H1 (cell line): Measurements from ENCODE around the gene RASSF10. TPM values are rescaled to one million over a fixed set of nuclear protein-coding genes. Genes with fewer than 3 reads are reported as not detected.

Experiments used
- CTCF ChIA-PET: fragments of 300-600 bp; sonication (Branson Sonifier 250); formaldehyde crosslinking; loops from one replicate; lab custom pipeline; 2021; ENCODE audit not compliant: partially characterized antibody; lab: Charles Lee
- POLR2A ChIA-PET: fragments of 300-600 bp; sonication (Branson Sonifier 250); formaldehyde crosslinking; loops from one replicate; lab custom pipeline; 2021; ENCODE audit warnings: inconsistent platforms; ENCODE audit not compliant: partially characterized antibody; lab: Charles Lee
- DNase-seq, 2 experiments: peaks; one replicate each; pipeline versions ENCODE4 v3.0.0 to v3.0.0-alpha.2; 2010 to 2022; ENCODE audit warnings: low spot score in 2 of 2, low read depth in 1 of 2, mixed read lengths in 1 of 2
- FAIRE-seq: peaks from 2 replicates; lab custom pipeline; 2011; peaks lifted over from hg19 to GRCh38; lab: Jason Lieb, UNC
- H2AFZ ChIP-seq: 2 replicates; pipeline ENCODE4 v1.8.1; 2012; ENCODE audit warnings: low read length, inconsistent platforms
- H2AK5ac ChIP-seq: 2 replicates; pipeline ENCODE4 v1.6.1; 2013; ENCODE audit warnings: low read depth, low read length
- H2BK120ac ChIP-seq: replicated peaks from 2 replicates; pipeline ENCODE3; 2013; ENCODE audit warnings: low read depth, low read length, inconsistent platforms
- H2BK12ac ChIP-seq: 2 replicates; pipeline ENCODE4 v1.6.1; 2013; ENCODE audit warnings: low read depth, low read length
- H2BK15ac ChIP-seq: 2 replicates; pipeline ENCODE4 v1.6.1; 2013; ENCODE audit warnings: low read length
- H2BK20ac ChIP-seq: 2 replicates; pipeline ENCODE4 v1.6.1; 2013; ENCODE audit warnings: low read length
- H2BK5ac ChIP-seq: 2 replicates; pipeline ENCODE4 v1.6.1; 2013; ENCODE audit warnings: low read depth, low read length
- H3K14ac ChIP-seq: 2 replicates; pipeline ENCODE4 v1.6.1; 2013; ENCODE audit warnings: inconsistent platforms; ENCODE audit not compliant: insufficient read length
- H3K18ac ChIP-seq: 2 replicates; pipeline ENCODE4 v1.6.1; 2013; ENCODE audit warnings: low read length; ENCODE audit errors: extremely low read depth
- H3K23ac ChIP-seq: 2 replicates; pipeline ENCODE4 v1.6.1; 2013; ENCODE audit warnings: inconsistent platforms; ENCODE audit not compliant: insufficient read length
- H3K23me2 ChIP-seq: 2 replicates; pipeline ENCODE4 v1.6.1; 2013; ENCODE audit warnings: low read depth, low read length
- H3K27ac ChIP-seq: 2 replicates; pipeline ENCODE4 v1.6.1; 2011; ENCODE audit warnings: low read depth, low read length, inconsistent platforms
- H3K27me3 ChIP-seq, 4 experiments: replicated peaks in 1 of 4; 1 replicate in 1 of 4; 2 replicates in 3 of 4; pipeline versions ENCODE4 v1.6.1 to v1.8.1; 2011 to 2013; ENCODE audit warnings: low read length in 3 of 4, mild to moderate bottlenecking in 3 of 4, inconsistent platforms in 2 of 4, mixed read lengths in 2 of 4, moderate library complexity in 1 of 4; ENCODE audit not compliant: control insufficient read depth in 3 of 4, insufficient read depth in 3 of 4; ENCODE audit errors: extremely low read depth in 1 of 4
- H3K36me3 ChIP-seq, 4 experiments: 2 replicates each; pipeline versions ENCODE4 v1.6.1 to v1.8.1; 2011 to 2013; ENCODE audit warnings: mild to moderate bottlenecking in 4 of 4, low read length in 3 of 4, moderate library complexity in 2 of 4, control low read depth in 1 of 4, inconsistent platforms in 1 of 4; ENCODE audit not compliant: insufficient read depth in 4 of 4, control insufficient read depth in 2 of 4
- H3K4ac ChIP-seq: replicated peaks from 2 replicates; pipeline ENCODE3; 2013; ENCODE audit warnings: low read length, low read depth, mixed read lengths, inconsistent platforms; ENCODE audit not compliant: insufficient read length
- H3K4me1 ChIP-seq, 4 experiments: replicated peaks in 1 of 4; 1 replicate in 1 of 4; 2 replicates in 3 of 4; pipeline versions ENCODE4 v1.6.1 to v1.8.1; 2011 to 2013; ENCODE audit warnings: low read length in 3 of 4, inconsistent platforms in 2 of 4, mixed read lengths in 1 of 4; ENCODE audit not compliant: insufficient read depth in 4 of 4, control insufficient read depth in 3 of 4
- H3K4me2 ChIP-seq, 2 experiments: 2 replicates each; pipeline versions ENCODE4 v1.6.1 to v1.8.1; 2011 to 2013; ENCODE audit warnings: low read depth in 2 of 2, low read length in 2 of 2, control low read depth in 1 of 2, inconsistent platforms in 1 of 2, mild to moderate bottlenecking in 1 of 2; ENCODE audit not compliant: insufficient read depth in 1 of 2
- H3K4me3 ChIP-seq, 4 experiments: fragments of 200-600, 300-600 bp in 1 of 4; sonication (generic), shearing (Covaris generic), sonication (Bioruptor Twin) in 1 of 4; 2 replicates each; pipeline versions ENCODE4 v1.5.1 to v1.8.1; 2011 to 2016; ENCODE audit warnings: low read length in 4 of 4, low read depth in 3 of 4, control low read depth in 2 of 4, inconsistent platforms in 2 of 4, mild to moderate bottlenecking in 2 of 4, mixed read lengths in 1 of 4, moderate library complexity in 1 of 4; ENCODE audit not compliant: insufficient read depth in 2 of 4; ENCODE audit errors: extremely low read depth in 1 of 4
- H3K56ac ChIP-seq: replicated peaks from 2 replicates; pipeline ENCODE3; 2013; ENCODE audit warnings: low read depth, mild to moderate bottlenecking, mixed read lengths, low read length, inconsistent platforms; ENCODE audit not compliant: insufficient read length
- H3K79me1 ChIP-seq: 2 replicates; pipeline ENCODE4 v1.6.1; 2013; ENCODE audit warnings: low read depth, low read length, control low read depth
- H3K79me2 ChIP-seq, 2 experiments: 2 replicates each; pipeline versions ENCODE4 v1.6.1 to v1.8.1; 2012 to 2013; ENCODE audit warnings: low read length in 2 of 2, mild to moderate bottlenecking in 2 of 2, inconsistent platforms in 1 of 2; ENCODE audit not compliant: insufficient read depth in 2 of 2, control insufficient read depth in 1 of 2
- H3K9ac ChIP-seq, 4 experiments: replicated peaks in 1 of 4; 1 replicate in 1 of 4; 2 replicates in 3 of 4; pipeline versions ENCODE4 v1.6.1 to v1.8.1; 2011 to 2013; ENCODE audit warnings: low read depth in 3 of 4, low read length in 3 of 4, control low read depth in 2 of 4, mild to moderate bottlenecking in 2 of 4, moderate library complexity in 2 of 4, inconsistent platforms in 1 of 4; ENCODE audit errors: extremely low read depth in 1 of 4
- H3K9me3 ChIP-seq, 2 experiments: 2 replicates each; pipeline versions ENCODE4 v1.6.1 to v1.8.1; 2012 to 2013; ENCODE audit warnings: mild to moderate bottlenecking in 2 of 2, moderate library complexity in 2 of 2, control low read depth in 1 of 2, inconsistent platforms in 1 of 2, low read depth in 1 of 2, low read length in 1 of 2, mixed read lengths in 1 of 2; ENCODE audit not compliant: insufficient read depth in 2 of 2
- H4K20me1 ChIP-seq, 2 experiments: replicated peaks in 1 of 2; 2 replicates each; pipeline versions ENCODE3 to v1.8.1; 2011 to 2013; ENCODE audit warnings: inconsistent platforms in 2 of 2, low read length in 2 of 2, mild to moderate bottlenecking in 1 of 2; ENCODE audit not compliant: insufficient read depth in 2 of 2, control insufficient read depth in 1 of 2
- H4K5ac ChIP-seq: 2 replicates; pipeline ENCODE4 v1.6.1; 2013; ENCODE audit warnings: low read length, low read depth, mixed read lengths, inconsistent platforms; ENCODE audit not compliant: insufficient read length
- H4K8ac ChIP-seq: 2 replicates; pipeline ENCODE4 v1.8.0; 2013; ENCODE audit warnings: mild to moderate bottlenecking, moderate library complexity, low read length, inconsistent platforms; ENCODE audit not compliant: insufficient read depth; ENCODE audit errors: extremely low read depth
- H4K91ac ChIP-seq: replicated peaks from 2 replicates; pipeline ENCODE3; 2013; ENCODE audit warnings: low read length, mixed read lengths, inconsistent platforms; ENCODE audit not compliant: insufficient read length
- BRCA1 ChIP-seq: IDR thresholded peaks from 2 replicates; pipeline ENCODE4 v1.6.1; 2012; ENCODE audit warnings: low read depth, low read length, improper control_type of control experiment
- GABPA ChIP-seq: IDR thresholded peaks from 2 replicates; pipeline ENCODE4 v1.6.1; 2011; ENCODE audit warnings: mild to moderate bottlenecking, low read length, moderate library complexity, borderline replicate concordance; ENCODE audit not compliant: insufficient read depth
- JUND ChIP-seq: IDR thresholded peaks from 2 replicates; pipeline ENCODE4 v1.6.1; 2011; ENCODE audit warnings: mild to moderate bottlenecking, improper control_type of control experiment, low read length
- KDM4A ChIP-seq: IDR thresholded peaks from one replicate; pipeline ENCODE4 v1.7.1; 2012; ENCODE audit warnings: low read depth, mild to moderate bottlenecking, moderate library complexity, low read length, inconsistent platforms; ENCODE audit not compliant: severe bottlenecking
- MAFK ChIP-seq: IDR thresholded peaks from 2 replicates; pipeline ENCODE4 v1.6.1; 2012; ENCODE audit warnings: low read depth, mild to moderate bottlenecking, improper control_type of control experiment, low read length
- RFX5 ChIP-seq: IDR thresholded peaks from 2 replicates; pipeline ENCODE4 v1.6.1; 2011; ENCODE audit warnings: low read depth, low read length, improper control_type of control experiment, borderline replicate concordance
- RNF2 ChIP-seq: fragments of 200-900, 300-1000 bp; sonication (generic); IDR thresholded peaks from 2 replicates; pipeline ENCODE4 v1.7.1; 2016; ENCODE audit warnings: borderline replicate concordance, low read depth, mild to moderate bottlenecking, antibody characterized with exemption, low read length; ENCODE audit not compliant: poor library complexity, severe bottlenecking; ENCODE audit errors: missing control alignments
- SAP30 ChIP-seq: fragments of 300-600 bp; sonication (generic); IDR thresholded peaks from 2 replicates; pipeline ENCODE4 v1.7.1; 2012; ENCODE audit warnings: low read length, moderate library complexity, mild to moderate bottlenecking, inconsistent platforms; ENCODE audit not compliant: insufficient read depth, insufficient replicate concordance
- SIX5 ChIP-seq: IDR thresholded peaks from 2 replicates; pipeline ENCODE4 v1.6.1; 2011; ENCODE audit warnings: mild to moderate bottlenecking, low read depth, low read length
- SRF ChIP-seq: IDR thresholded peaks from 2 replicates; pipeline ENCODE4 v1.6.1; 2011; ENCODE audit warnings: mild to moderate bottlenecking, low read depth, low read length, moderate library complexity
- TBP ChIP-seq: IDR thresholded peaks from 2 replicates; pipeline ENCODE4 v1.6.1; 2011; ENCODE audit warnings: low read depth, low read length, improper control_type of control experiment
- WGBS, 2 experiments: shearing (Covaris generic) in 1 of 2; methylation state at CpG; one replicate each; pipeline versions ENCODE4 v1.1.6 to v1.1.7; 2013 to 2015; ENCODE audit warnings: low lambda C conversion rate in 2 of 2, mixed read lengths in 2 of 2, inconsistent platforms in 1 of 2, low coverage in 1 of 2, missing lambda C conversion rate in 1 of 2; ENCODE audit not compliant: insufficient replicate concordance in 2 of 2, insufficient coverage in 1 of 2, insufficient read length in 1 of 2; ENCODE audit errors: extremely low coverage in 1 of 2, missing lambda C conversion rate in 1 of 2; 5-methylcytosine and 5-hydroxymethylcytosine counted together
- polyA plus RNA-seq, 7 experiments: library from polyadenylated mRNA; depleted of rRNA in 3 of 7; stranded (reverse) in 5 of 7; unstranded in 2 of 7; fragments of >200 nt in 5 of 7; fragments of 200-250 nt in 2 of 7; gene quantifications; 1 replicate in 5 of 7; 2 replicates in 1 of 7; 4 replicates in 1 of 7; pipeline versions ENCODE4 v1.2.1 to v1.2.3, GENCODE V29; 2011 to 2013; ENCODE audit warnings: missing spikeins in 2 of 7, mixed read lengths in 2 of 7
- total RNA-seq: library from RNA; stranded (reverse); fragmentation: NEBNext Ultra II Directional; extraction: Animal tissue kit (Norgen Biotek cat#: 25700); gene quantifications from 2 replicates; pipeline ENCODE4 v1.2.1, GENCODE V29; 2021
- TF ChIP-seq, protein P1 (sequence below): IDR thresholded peaks from 2 replicates; pipeline ENCODE4 v1.6.1; 2012; ENCODE audit warnings: inconsistent platforms
- TF ChIP-seq, protein P2 (sequence below): IDR thresholded peaks from 2 replicates; pipeline ENCODE4 v1.6.1; 2011; ENCODE audit warnings: low read depth, mild to moderate bottlenecking, low read length; ENCODE audit not compliant: insufficient read depth

RASSF10 gene
- total and polyA plus RNA-seq, 2 of the 8 experiments (the other 6 are each of a cell fraction or from before 2014, with no cell fraction given): 0.51 to 1.8 TPM

DNA sequence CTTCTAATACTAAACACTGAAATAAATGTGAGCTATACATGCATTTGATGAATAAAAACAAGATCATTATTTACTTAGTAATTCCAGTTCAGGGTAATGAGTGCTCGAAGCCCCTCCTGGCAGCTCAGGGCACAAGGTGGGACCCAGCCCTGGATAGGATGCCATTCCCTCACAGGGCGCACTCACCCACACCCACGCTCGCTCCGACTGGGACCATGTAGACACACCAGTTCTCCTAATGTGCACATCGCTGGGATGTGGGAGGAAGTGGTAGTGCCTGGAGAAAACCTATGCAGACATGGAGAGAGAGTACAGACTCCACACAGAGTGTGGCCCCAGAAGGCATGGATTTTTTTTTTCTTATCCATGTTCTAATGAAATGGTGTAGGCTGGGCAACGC lies 44.5 kb upstream of the RASSF10 start:
- Histone ChIP-seq H3K23ac (no peak overlapping the region), H2BK12ac (no peak overlapping the region), H3K79me2 (no peaks in the 10 kb centered on the region), H3K36me3 (no peaks in the 10 kb centered on the region), H3K56ac (no peak overlapping the region), H3K4me3 (no peak overlapping the region), H4K8ac (no peak overlapping the region), H2AK5ac (no peak overlapping the region), H2BK15ac (0 out of 2 replicates have a peak overlapping the region, but pooled peaks have one; percentile 54), H4K20me1 (no peaks in the 10 kb centered on the region), H3K27me3 (no peaks in the 10 kb centered on the region), H4K91ac (no peak overlapping the region), H3K23me2 (no peaks in the 10 kb centered on the region), H3K4ac (no peak overlapping the region), H3K9me3 (no peaks in the 10 kb centered on the region), H3K4me2 (no peak overlapping the region), H2AFZ (no peak overlapping the region), H4K5ac (no peak overlapping the region), H2BK20ac (no peak overlapping the region), H3K27ac (no peak overlapping the region), H3K4me1 (peaks cover 0 to 2% (median 0%) of the 10 kb centered on the region in 4 experiments; a peak in 1 of 7 replicates), H3K79me1 (no peaks in the 10 kb centered on the region), H2BK120ac (no peak overlapping the region), H3K18ac (no peak overlapping the region), H3K9ac (no peak overlapping the region), H2BK5ac (no peak overlapping the region), H3K14ac (no peak overlapping the region)
- 92% methylated on average over 7 of the region's 7 CpGs; no CpG with 5 or more reads in 1 of the 2 experiments for WGBS, 2 experiments
- ChIA-PET POLR2A (no interaction called here), CTCF (interaction anchor here (0.6 to 12.5 kb wide), 41 partner anchors 13 to 676 kb away, joined by 3 to 158 read pairs (median 5); no protein-coding TSS in a partner anchor)
- FAIRE-seq: no peak
- DNase-seq: no peak
- TF ChIP-seq SRF (no peak), RNF2 (no peak), KDM4A (no peak), GABPA (no peak), JUND (no peak), RFX5 (no peak), MAFK (no peak), SIX5 (no peak), BRCA1 (no peak), SAP30 (no peak), TBP (no peak)
- TF ChIP-seq, protein P1, sequence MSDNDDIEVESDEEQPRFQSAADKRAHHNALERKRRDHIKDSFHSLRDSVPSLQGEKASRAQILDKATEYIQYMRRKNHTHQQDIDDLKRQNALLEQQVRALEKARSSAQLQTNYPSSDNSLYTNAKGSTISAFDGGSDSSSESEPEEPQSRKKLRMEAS: no peak
- TF ChIP-seq, protein P2, sequence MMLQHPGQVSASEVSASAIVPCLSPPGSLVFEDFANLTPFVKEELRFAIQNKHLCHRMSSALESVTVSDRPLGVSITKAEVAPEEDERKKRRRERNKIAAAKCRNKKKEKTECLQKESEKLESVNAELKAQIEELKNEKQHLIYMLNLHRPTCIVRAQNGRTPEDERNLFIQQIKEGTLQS: no peak
